NCI-H2171 (cell line): Measurements from ENCODE around the gene ZNF488.
"Not testable (repeated sequence)": the region's sequence is repeated elsewhere in the genome, so short reads cannot be mapped to it uniquely, and the experiment has no call there.

ENCODE experiments used
- DNase-seq: peaks from one replicate; lab custom pipeline; 2025; lab: John Stamatoyannopoulos, UW

The ZNF488 gene

DNA sequence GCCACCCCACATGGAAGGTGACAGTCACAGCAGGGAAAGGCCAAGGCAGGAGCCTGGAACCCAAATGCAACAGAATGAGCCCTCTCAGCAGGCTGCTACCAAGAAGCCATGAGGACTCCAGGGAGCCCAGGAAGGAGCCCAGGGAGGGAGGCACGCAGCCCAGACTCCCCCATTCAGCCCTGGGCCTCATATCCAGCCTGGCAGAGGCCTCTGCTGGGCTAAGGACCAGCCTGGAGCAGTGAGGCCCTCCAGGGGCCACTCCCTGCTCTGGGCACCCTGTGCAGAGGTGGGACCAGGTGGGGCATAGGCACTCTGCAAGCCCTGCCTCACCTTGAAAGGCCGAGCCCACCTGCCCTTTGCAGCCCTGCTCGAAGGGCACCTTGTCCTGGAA is 25.8 kb upstream of the ZNF488 start:
- DNase-seq: no peak

DNA sequence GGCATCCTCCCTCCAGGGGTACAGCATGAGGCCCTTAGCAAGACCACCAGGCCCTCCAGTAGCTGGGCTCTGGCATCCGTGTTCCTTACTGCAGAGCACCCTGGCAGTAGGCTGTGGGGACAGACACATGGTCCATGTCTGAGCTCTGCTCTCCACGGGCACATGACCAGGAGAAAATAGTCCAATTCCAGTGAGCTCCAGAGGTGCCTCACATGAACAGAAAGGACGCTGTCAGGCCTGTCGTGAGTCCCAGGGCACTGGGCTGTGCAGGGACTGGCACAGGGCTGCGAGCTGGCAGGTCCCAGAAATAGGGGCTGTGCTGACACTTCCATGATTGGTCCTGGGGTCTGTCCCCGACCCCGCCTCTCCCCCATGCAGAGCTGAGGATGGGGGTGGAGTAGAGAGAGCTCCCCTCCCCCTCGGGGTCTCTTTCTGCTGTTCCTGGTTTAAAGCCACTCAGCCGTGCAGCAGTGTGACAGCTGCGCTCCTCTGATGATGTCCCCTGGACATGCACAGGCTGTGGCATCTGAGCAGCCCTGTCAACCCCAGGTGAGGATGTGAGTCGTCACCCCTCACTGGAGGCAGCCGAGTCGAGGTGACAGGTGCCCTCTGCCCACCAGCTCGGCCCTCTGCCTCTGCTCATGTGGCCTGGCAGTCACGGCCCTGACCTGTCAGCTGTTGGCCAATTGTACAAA is 25.2 kb upstream of the ZNF488 start:
- DNase-seq: no peak

DNA sequence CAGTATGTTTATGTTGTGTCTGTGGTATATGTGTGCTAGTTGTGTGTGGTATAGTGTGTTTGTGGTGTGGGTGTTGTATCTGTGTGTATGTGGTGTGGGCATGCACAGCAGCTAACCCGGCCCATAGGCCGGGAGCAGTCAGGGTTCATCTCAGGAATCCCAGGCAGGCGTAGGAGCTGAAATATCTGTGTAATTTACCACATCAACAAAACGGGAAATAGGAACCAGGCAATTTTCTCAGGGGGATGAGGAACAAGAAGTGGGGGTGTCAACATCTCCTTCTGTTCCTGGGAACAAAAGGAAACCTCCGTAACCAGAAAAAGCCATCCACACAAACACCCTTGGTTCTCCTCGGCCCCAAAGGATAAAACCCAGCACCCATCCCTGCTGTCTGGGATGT is 24.5 kb upstream of the ZNF488 start:
- DNase-seq: no peak

DNA sequence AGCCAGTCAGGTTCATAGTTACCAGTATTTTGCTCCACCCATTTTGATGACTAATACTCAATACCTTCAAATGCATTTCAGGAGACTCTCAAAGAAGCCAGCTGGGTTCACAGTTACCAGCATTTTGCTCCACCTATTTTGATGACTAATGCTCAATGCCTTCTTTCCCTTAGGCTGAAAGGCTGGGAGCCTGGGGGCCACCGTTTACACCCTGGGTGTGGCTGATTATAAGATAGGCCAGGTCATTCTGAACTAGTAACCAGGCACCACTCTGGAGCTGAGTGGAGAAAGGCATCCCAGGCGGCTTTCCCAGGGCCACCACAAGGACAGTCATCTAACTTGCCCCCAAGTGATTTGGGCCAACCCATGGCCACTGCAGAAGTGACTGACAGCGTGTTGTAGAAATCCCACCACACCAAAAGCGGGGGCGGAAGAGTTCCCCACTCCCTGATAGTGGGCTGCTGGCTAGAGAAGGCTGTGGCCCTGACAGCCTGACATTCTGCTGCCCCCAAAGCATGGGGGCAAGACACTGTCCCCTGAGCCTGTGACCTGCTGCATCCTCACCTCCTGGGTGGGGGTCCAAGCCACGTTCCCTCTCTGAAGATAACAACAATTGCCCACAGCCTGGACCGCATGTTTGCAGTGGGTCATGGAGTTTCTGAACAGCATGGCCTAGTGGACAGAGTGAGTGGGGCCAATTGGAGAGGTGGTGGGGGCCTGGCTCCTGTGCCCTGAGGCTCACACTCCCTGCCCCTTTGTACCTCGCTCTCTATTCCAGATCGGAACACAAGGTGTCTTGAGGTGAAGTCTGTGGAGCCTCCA is 23.0 kb upstream of the ZNF488 start:
- no peak for DNase-seq

DNA sequence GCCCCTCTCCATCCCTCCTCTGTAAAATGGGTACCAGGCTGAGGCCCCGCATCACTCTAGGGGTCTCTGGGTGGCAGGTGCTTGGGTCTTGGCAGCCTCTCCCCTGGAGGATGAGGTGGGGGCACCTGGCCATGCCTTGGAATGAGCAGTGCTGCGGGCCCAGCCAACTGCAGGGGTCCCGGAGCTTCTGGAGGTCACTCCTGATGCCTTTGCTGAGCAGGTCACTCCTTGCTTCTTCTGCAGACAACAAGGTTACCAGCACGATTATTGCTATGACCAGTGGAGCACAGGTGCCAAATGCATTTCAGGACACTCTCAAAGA is 22.4 kb upstream of the ZNF488 start:
- DNase-seq: no peak

DNA sequence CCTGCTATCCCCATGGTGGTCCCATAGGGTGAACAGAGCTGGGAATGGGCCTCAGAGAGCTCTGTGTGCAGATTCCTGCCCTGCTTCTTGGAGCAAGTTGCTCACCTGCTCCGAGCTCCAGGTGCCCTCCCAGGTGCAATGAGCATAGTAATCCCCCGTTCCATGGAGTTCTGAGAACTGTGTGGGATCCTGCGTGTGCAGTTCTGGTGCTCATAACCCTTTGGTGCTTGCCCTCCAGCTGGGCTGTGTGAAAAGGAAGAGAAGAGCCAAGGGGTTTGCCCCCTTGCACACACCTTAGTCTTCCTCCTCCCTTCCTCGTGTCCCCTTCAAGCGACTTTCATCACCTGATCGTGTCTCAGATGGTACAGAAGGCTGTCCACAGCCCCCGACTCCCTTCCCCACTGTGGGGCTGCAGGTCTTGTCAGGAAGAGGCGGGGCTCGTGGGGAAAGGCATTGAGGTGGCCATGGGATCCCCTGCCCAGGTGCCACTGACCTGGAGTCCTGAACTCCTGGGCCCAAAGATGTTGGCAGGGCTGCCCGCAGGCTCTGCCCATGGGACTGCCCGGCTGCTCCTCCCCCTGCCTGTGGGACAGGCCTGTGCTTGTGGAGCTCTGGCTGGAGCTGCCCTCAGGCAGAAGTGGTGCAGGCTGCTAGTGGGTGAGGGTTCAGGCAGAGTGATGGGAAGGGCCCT is 21.9 kb upstream of the ZNF488 start:
- no peak for DNase-seq

DNA sequence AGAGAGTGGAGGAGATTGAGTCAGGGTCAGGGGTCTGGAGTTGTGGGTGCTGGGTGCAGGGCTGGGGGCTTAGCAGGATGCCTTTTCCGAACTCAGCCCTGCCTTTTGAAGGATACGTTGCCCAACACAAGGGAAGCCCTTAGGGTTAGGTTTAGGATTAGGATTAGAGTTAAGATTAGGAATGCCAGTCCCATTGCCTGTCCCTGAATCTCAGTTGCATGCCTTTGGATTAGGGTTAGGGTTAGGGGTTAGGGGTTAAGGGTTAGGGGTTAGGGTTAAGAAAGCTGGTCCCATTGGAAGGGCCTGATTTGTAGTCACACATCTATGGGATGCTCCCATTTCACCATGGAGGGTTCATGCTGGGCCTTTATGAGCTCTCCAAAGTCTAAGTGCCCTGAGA is 20.8 kb upstream of the ZNF488 start:
- no peak for DNase-seq

DNA sequence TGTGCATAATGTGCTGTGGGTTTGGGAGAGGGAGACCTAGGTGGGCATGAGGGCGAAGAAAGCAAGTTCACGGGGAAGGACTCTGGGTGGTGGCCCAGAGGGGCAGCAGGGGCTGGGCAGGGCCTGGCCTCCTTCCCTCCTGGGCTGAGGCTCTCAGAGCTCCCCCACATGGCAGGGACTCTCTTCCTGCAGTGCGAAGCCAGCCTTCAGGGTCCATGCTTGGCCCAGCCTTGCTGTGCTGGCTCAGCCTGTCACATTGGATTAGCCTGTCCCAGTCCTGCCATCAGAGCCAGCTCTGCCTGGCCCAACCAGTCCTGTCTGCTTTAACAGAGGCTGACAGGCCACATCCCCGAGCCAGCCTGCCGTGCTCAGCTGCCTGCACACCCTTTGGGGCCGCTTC is 20.4 kb upstream of the ZNF488 start:
- no peak for DNase-seq

DNA sequence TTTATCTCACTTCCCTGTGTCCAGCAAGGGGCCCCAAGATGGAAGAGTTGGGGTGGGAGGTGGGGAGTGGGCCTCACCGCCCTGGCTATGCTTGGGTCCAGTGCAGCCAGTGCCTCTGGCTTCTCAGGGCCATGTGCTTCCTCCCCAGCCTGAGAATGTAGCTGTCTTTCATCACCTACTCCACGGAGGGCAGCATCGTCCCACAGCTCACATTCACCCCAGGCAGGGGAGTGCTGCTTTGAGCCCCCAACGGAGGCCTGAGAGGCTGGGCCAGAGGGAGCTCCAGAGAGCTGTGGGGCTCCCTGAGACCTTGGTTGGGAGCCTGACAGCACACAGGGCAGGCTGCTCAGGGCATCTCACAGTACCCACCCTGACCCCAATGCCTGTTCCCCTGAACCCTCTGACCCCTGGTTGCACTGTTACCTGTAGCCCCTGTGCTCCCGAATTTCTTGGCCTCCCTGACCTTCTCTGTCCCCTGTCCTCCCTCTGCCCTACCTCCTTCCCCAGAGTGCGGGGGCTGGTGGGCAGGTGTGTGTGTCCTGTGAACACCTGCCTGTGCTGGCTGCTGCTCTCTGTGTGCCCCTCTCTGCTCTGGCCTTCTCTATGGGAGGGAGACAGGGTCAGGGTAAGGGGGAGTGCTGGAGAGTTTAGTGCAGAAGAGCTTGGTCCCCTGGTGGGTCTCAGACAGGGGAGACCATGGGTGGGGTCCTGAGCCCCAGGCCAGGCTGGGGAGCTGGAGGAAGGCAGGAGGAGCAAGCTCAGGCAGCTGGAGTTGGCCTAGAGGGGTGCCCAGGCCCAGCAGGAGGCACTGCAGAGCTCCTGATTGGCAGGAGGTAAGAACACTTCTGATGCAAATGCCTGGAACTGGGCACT is 19.6 kb upstream of the ZNF488 start:
- DNase-seq: no peak

DNA sequence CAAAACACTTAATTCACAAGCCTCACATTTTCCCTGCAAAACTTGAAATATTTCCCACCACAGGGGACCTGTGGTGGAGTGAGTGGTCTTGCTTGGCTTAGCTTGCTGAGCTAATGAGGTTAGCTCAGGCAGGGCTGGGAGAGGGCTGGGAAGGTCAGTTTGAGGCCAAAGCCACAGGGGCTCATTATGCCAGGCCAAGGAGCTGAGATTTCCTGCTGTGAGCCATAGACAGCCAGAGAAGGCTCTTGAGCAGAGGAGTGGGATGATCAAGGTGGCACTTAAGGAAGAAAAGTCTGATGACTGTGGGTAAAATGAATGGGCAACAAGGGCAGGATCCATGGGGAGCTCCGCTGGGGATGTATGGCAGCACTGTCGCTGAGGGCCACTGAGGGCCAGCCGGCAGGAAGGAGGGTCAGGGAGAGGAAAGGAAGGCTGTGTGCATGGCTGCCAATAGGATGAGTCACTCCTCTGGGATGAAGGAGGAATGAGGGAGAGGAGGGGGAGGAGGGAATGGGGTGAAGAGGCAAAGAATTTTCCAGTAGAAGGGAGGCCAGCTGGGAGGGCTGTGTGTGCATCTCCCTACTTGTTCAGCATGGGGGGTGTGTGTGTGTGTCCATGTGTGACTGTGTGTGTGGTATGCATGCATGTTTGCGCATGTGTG is 18.7 kb upstream of the ZNF488 start:
- DNase-seq: no peak

DNA sequence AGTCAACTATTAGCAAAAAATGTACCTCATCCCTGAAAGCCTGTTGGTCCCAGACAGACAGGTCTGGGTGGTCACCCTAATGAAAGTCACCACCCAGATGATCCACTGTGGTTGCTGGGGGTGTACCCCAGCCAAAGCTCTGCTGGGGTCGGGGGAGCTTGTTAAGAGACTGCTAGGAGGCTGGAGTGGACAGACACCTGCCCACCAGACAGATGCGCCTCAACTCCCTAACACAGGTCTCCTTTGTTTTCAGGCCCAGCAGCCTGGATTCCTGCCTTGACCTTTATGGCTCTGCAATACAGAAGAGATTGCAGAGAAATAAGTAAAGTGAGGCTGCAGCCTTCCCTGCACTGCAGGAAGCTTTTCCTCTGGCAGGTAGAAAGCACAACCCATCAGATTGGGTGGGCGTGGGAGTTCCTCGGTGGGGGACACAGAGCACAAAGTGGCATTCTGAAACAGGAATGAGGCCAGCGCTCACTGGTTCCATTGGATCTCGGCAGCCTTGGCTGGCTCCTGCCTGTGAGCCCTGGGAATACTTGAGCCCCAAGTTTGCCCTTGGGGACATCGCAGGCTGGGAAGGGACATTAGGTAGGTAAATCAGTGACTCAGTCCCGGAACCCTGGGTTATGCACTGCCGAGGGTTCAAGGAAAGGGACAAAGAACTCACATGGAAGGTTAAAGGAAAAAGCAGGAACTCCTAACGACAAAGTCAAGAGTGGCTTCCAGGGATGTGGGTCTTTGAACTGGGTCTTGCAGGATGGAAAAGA is 18.0 kb upstream of the ZNF488 start:
- DNase-seq: no peak

DNA sequence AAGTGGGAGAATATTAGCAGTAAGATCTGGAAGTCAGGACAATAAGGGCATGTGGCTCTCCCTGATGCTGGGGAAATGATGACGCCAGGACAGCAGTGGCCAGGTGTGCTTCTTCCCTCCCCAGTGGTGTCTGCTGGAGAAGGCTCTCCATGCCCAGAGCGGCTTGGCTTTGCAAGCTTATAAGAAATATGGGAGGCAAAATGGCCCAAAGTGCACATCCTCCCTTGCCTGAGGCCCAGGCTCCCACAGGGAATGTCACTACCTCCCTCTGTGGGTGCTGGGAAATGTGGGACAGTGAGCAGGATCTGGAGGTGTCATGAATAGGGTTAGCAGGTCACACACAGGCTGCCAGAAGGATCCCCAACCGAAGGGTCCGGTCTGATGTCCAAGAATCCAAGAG is 17.1 kb upstream of the ZNF488 start:
- no peak for DNase-seq

DNA sequence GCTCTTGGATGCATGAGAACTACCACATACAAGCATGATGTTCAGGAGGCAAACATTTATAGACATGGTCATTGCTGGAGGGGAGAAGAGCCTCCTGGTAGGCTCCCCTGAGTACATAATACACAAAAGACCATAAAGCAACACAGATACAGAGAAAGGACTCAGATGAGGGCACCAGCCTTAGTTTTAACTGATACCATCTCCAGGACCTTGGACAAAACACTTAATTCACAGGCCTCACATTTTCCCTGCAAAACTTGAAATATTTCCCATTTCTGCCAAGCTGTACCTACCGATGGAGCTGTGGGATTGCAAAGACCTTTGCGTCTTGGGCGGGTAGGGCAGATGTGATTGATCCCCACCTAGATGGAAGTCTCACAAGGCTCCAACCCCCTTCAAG is 16.7 kb upstream of the ZNF488 start:
- no peak for DNase-seq

DNA sequence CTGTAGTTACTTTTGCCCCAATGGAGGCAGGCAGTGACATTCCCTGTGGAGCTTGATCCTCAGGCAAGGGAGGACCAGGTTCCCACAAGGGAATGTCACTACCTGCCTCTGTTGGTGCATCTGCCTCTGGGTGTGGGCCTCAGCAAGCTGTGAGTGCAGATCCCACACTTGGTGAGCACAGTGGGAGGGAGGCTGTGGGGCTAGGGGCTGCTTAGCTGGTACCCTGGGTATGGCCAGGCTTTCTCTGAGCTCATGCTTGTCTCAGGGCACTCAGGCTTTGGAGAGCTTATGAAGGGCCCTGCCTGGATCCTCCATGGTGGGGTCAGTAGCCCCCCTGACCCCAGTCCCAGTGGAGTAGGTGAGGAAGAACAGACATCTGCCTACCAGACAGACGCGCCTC is 16.2 kb upstream of the ZNF488 start:
- DNase-seq: no peak

DNA sequence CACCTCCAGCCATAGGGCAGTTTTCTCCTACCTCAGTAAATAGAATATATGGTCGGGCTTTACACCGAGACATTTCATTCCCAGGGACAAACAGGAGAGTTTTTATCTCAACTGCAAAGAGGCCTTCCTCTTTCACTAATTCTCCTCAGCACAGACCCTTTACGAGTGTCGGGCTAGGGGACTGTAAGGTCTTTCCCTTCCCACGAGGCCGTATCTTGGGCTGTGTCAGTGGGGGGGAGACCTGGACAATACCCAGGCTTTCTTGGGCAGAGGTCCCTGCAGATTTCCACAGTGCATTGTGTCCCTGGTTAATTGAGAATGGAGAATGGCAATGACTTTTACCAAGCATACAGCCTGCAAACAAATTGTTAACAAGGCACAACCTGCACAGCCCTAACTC is 13.2 kb upstream of the ZNF488 start:
- DNase-seq: no peak

DNA sequence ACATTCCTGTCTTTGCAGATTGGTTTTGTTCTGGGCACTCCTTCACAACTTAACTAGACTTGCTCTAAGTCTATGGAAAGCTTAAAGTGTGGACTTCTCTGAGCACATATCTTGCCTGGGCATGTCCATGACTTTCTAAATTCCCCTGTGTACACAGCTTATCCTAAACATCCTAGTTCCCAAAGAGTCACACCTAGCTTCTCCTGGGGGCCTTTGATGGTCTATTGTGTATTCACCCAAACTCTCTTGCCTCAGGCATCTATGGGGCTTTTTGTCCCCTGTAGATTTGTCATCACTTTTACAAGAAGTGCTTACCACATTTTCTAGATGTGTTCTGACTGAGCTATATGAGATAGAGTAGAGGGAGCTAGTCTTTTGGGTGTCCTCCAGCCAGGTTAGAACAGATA is 12.2 kb upstream of the ZNF488 start:
- no peak for DNase-seq

DNA sequence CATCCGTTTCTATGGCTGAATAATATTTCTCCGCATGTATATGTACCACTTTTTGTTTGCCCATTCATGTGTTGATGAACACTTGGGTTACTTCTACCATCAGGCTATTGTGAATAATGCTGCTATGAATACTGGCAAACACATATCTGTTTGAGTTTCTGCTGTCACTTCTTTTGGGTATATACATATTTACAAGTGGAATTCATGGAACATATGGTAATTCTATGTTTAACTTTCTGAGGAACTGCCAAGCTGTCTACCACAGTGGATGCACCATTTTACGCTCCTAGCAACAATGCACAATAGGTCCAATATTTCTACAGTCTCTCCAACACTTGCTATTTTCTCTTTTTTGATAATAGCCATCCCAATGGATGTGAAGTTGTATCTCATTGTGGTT is 5.5 kb upstream of the ZNF488 start:
- DNase-seq: no peak

DNA sequence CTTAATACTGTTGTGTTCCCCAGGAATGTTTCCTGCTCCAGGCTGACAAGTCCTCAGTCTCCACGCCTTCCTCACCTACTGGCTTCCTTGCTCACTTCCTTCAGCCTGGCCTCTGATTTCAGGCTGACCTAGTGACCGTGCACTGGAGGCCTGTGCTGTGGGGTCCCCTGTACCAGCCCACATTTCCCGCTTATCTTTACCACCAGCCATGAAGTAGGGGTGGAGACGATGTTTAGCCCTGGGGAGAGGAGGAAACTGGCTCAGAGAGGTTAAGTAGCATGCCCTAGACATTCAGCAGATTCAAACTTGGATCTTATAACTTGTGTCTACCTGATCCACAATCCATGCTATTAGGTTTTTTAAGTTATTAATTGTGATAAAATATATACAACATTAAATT is 4.8 kb upstream of the ZNF488 start:
- no peak for DNase-seq

DNA sequence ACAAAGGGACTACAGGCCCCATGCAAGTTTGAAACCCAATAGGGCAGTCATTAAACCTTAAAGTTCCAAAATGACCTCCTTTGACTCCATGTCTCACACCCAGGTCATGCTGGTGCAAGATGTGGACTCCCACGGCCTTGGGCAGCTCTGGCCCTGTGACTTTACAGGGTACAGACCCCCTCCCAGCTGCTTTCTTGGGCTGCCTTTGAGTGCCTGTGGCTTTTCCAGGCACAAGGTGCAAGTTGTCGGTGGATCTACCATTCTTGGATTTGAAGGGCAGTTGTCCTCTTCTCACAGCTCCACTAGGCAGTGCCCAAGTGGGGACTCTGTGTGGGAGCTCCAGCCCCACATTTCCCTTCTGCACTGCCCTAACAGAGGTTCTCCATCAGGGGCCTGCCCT is 2.0 kb upstream of the ZNF488 start:
- DNase-seq: not testable (repeated sequence)

DNA sequence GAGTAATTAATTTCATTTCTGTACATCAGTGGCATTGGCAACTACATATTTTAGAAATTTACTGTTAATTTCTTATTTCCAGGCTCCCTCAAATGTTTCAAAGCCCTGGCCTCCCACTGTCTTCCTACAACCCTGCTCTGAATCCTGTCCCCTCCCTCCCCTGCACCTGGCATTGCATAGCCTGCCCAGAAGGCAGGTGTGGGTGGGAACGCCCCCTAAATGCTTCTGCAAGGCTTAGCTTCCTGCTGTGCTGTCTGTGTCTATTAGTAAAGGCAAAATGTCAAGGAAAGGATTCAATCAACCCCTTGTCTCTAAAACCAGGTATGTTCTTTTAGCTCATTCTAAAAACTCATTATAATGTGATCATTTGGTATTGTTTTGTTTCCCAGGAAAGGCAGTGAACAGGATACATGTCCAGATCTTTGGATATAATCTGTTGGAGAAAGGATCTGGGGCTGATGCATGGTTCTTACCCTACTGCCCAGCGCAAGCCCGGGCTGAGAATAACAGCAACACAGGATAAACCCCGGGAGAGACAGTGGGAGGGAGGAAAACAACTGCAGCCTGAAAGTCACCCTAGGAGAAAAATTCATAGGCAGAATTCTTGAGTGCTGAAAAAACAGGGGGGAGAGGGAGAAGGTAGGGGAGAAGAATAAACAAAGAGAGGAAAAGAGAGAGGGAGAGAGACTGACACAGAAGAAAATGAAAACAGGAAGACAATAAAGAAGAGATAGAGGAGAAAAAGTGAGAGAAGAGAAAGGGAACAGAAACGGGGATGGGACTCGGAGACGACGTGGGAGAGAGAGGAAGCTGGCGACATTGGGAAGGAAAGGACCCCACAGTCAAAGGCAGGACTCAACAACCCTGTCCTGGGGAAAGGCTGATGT is 589 bp downstream of the ZNF488 start:
- DNase-seq: peak; percentile 46
